Parathyroid adenoma (tissue), 2 donors: ENCODE data around the gene SAE1.

Source experiments
- H2AFZ ChIP-seq: fragments of 300-600 bp; sonication (generic); one replicate; pipeline ENCODE4 v1.7.0; 2017; ENCODE audit warnings: antibody characterized with exemption, mild to moderate bottlenecking
- H3K27ac ChIP-seq: fragments of 300-600 bp; sonication (generic); one replicate; pipeline ENCODE4 v1.7.0; 2017
- H3K27me3 ChIP-seq: fragments of 300-600 bp; sonication (generic); one replicate; pipeline ENCODE4 v1.7.0; 2017; ENCODE audit warnings: low read length; ENCODE audit not compliant: control insufficient read depth, insufficient read depth
- H3K36me3 ChIP-seq: fragments of 300-600 bp; sonication (generic); one replicate; pipeline ENCODE4 v1.7.0; 2017; ENCODE audit warnings: low read length; ENCODE audit not compliant: control insufficient read depth, insufficient read depth
- H3K4me1 ChIP-seq: fragments of 300-600 bp; sonication (generic); one replicate; pipeline ENCODE4 v1.7.0; 2017; ENCODE audit warnings: control low read depth
- H3K4me2 ChIP-seq: fragments of 300-600 bp; sonication (generic); one replicate; pipeline ENCODE4 v1.7.0; 2017; ENCODE audit warnings: low read length
- H3K4me3 ChIP-seq: fragments of 300-600 bp; sonication (generic); one replicate; pipeline ENCODE4 v1.7.0; 2017; ENCODE audit warnings: low read depth, low read length
- H3K79me2 ChIP-seq: fragments of 300-600 bp; sonication (generic); one replicate; pipeline ENCODE4 v1.7.0; 2017; ENCODE audit warnings: control low read depth
- H3K9ac ChIP-seq: fragments of 300-600 bp; sonication (generic); one replicate; pipeline ENCODE4 v1.7.0; 2017; ENCODE audit warnings: mild to moderate bottlenecking
- H3K9me3 ChIP-seq: fragments of 300-600 bp; sonication (generic); one replicate; pipeline ENCODE4 v1.7.0; 2017; ENCODE audit warnings: low read length; ENCODE audit not compliant: control insufficient read depth
- TF ChIP-seq, protein P1 (sequence below): fragments of 300-600 bp; sonication (generic); IDR thresholded peaks from one replicate; pipeline ENCODE4 v1.7.0; 2017; ENCODE audit warnings: antibody characterized with exemption, mild to moderate bottlenecking
- donor health status: primary hyperparathyroidism.

Gene SAE1

DNA sequence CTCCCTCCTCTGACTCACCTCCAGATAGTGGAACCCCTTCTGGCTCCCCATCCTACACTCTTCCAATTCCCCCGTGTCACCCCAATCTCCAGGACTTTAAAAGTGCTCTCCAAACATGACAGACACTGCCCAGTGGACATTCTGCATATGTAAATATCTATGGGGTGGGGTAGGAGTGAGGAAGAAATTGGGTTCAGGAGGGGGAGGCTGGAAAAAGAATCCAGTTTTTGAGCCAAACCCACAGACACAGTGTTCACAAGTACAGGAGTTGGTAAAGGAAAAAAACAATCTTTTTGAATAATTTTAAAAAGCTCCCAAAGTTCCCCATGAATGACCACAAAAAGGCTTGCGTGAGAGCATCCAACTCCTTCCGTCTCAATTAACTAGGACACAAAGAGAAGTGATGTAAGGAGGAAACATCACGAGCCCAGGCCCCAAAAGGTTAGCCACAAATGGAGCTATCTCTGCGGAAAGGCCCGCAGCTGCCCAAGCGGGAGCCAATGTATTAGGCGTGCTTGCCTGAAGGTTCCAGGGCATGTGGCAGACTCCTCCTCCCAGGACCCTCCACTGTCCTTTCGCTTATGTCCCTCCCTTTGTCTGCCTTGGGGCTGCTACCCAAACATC, 35.0 kb upstream of the SAE1 start:
- Histone ChIP-seq H3K36me3 (no peaks in the 10 kb centered on the region), H3K4me1 (peaks cover 51% of the 10 kb centered on the region), H2AFZ (no peak overlapping the region), H3K4me3 (no peak overlapping the region), H3K27me3 (no peaks in the 10 kb centered on the region), H3K9me3 (no peaks in the 10 kb centered on the region), H3K27ac (peak overlapping the region; percentile 86), H3K79me2 (peaks cover 10% of the 10 kb centered on the region), H3K4me2 (no peak overlapping the region), H3K9ac (no peak overlapping the region)
- TF ChIP-seq, protein P1, sequence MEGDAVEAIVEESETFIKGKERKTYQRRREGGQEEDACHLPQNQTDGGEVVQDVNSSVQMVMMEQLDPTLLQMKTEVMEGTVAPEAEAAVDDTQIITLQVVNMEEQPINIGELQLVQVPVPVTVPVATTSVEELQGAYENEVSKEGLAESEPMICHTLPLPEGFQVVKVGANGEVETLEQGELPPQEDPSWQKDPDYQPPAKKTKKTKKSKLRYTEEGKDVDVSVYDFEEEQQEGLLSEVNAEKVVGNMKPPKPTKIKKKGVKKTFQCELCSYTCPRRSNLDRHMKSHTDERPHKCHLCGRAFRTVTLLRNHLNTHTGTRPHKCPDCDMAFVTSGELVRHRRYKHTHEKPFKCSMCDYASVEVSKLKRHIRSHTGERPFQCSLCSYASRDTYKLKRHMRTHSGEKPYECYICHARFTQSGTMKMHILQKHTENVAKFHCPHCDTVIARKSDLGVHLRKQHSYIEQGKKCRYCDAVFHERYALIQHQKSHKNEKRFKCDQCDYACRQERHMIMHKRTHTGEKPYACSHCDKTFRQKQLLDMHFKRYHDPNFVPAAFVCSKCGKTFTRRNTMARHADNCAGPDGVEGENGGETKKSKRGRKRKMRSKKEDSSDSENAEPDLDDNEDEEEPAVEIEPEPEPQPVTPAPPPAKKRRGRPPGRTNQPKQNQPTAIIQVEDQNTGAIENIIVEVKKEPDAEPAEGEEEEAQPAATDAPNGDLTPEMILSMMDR: no peak

DNA sequence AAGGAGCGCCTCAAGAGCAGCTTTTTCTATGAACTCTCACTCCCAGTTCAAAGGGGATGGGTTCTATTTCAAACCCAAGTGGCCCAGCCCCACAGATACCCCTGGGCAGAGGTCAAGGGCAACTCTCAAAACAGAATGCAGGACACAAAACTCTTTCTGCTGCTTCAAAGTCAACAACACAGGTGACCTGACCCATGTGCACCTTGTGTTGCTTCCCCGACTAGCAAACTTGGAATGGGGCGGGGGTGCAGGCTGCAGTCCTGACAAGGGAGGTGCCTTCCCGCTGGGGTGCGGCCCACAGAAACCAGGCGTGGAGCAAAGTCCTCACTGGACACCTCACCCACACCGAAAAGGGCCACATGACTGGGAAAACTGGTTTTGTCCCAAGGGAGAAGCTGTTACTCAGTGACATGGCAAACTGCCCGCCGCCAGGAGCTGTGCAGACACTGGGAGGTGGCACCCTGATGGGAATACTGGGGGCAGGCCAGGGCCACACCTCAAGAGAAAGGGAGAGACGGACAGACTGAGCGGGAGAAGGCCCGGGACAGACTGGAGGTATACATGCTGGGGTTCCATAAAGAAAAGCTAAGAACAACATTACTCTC, 34.4 kb upstream of the SAE1 start:
- Histone ChIP-seq H3K27me3 (no peaks in the 10 kb centered on the region), H3K9me3 (no peaks in the 10 kb centered on the region), H3K9ac (no peak overlapping the region), H3K36me3 (no peaks in the 10 kb centered on the region), H3K4me3 (no peak overlapping the region), H2AFZ (peak overlapping the region; percentile 29), H3K27ac (peak overlapping the region; percentile 86), H3K4me1 (peaks cover 51% of the 10 kb centered on the region), H3K4me2 (peak overlapping the region; percentile 27), H3K79me2 (peaks cover 12% of the 10 kb centered on the region)
- TF ChIP-seq, protein P1: peak; percentile 10

DNA sequence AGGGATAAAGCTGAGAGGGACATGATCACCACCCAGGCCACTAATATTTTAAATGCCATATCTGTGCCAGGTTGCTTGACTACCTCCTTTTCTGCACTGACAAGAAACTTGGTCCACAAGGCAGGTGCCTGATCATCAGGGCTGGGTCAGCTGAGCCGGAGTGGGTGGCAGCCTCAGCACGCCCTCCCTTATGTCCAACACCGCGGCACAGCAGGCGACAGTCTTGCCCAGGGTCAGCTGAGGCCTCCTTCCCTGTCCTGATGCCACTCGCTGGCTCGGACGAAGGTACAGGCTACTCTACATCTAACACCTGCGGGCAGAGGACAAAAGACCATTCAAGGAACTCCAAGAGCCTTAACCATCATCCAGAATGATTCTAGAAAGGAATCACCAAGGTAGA, 33.9 kb upstream of the SAE1 start:
- Histone ChIP-seq H3K27me3 (no peaks in the 10 kb centered on the region), H3K4me1 (peaks cover 51% of the 10 kb centered on the region), H3K36me3 (no peaks in the 10 kb centered on the region), H2AFZ (peak overlapping the region; percentile 29), H3K79me2 (peaks cover 11% of the 10 kb centered on the region), H3K4me2 (peak overlapping the region; percentile 40), H3K9me3 (no peaks in the 10 kb centered on the region), H3K9ac (no peak overlapping the region), H3K27ac (peak overlapping the region; percentile 86), H3K4me3 (no peak overlapping the region)
- TF ChIP-seq, protein P1: no peak

DNA sequence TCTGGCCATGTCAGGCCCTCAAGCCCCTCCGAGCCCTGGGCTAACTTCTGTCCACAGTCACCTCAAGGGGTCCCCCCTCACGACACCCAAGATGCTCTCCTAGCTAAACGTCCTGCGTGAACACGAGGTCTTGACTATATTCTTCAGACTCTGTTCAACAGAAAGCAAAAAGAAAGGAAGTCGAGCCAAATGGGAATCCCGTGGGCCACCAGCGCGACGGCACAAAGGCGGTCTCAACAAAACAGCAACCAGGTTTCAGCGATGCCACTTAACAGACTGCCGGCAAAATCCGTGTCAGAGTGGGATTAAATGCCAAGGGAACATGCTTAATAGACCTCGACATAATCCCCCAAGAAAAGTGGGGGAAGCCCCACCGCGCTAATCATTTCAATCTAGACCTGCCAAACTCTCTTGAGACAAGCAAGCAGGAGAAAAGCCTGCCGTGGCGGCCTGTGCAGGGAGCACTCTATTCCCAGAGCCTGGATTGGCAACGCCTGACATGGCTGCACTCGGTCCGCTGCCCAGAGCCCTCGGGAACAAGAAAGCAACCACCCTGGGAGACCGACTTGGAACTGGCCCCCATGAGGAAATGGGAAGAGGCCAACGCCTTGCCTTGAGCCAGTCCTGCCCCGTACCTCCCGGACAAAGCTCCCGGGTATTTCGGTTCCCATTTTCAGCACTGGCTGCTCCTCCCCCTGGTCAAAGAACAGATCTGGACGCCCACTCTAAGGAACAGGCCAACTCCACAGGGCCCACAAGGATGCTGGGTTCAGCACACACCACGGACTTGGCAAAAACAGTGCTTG, 33.0 kb upstream of the SAE1 start:
- Histone ChIP-seq H3K9me3 (no peaks in the 10 kb centered on the region), H3K27me3 (no peaks in the 10 kb centered on the region), H3K9ac (no peak overlapping the region), H3K4me1 (peaks cover 51% of the 10 kb centered on the region), H3K79me2 (peaks cover 10% of the 10 kb centered on the region), H3K4me3 (no peak overlapping the region), H3K27ac (peak overlapping the region; percentile 86), H2AFZ (no peak overlapping the region), H3K36me3 (no peaks in the 10 kb centered on the region), H3K4me2 (no peak overlapping the region)
- TF ChIP-seq, protein P1: no peak
